ENCODE data around the gene LMTK2. TPM values are rescaled to one million over a fixed set of nuclear protein-coding genes. Genes with fewer than 3 reads are reported as not detected.
A peak's percentile ranks its signal among the peaks of the same experiment; 100 is the strongest.

LMTK2 gene
- total RNA-seq, 1 donor from 2014 or later = 10.2 TPM

DNA sequence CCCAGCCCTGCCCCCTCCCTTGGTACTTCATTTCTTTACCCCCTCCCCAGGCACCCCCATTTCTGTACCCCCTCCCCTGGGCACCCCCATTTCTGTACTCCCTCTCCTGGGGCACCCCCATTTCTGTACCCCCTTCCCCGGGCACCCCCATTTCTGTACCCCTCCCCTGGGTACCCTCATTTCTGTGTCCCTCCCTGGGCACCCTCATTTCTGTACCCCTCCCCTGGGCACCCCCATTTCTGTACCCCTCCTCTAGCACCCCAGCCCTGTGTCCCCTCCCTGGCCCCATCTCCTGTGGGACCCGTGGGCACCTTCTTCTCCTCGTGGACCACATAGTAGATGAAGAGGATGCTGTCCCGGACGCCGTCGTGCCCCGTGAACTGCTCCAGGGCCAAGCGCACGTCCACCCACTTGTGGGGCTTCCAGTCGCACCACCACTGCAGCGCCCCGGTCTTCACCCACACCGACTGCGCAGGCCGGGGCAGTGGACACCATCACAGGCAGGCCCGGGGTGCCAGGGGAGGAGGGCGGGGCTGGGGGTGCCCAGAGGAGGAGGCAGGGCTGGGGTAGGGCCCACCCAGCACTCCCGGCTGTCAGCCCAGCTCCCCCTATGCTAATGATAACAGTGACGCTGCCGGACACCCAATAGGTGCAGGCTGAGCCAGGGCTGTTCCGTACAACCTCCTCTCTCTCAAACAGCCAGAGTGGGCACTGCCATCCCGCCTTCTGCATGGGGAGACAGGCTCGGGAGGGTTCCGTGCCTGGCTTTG lies 125.0 kb downstream of the LMTK2 start:
- no peak for DNase-seq (ENCODE audit: low spot score)

DNA sequence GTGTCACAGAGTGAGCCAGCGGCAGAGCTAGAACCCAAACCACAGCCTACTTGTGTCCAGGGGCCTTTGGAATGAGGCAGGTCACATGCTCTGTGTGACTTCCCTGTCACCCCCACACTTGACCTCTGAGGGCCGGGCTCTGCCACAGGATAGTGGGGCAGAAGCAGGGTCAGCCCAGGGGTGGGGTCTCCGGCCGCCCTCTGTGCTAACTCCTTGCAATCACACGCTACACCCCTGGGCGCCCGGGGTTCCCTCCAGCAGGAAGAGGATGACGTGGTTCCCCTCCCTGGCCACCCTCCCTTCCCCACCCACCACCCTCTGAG lies 125.6 kb downstream of the LMTK2 start:
- no peak for DNase-seq (ENCODE audit: low spot score)

DNA sequence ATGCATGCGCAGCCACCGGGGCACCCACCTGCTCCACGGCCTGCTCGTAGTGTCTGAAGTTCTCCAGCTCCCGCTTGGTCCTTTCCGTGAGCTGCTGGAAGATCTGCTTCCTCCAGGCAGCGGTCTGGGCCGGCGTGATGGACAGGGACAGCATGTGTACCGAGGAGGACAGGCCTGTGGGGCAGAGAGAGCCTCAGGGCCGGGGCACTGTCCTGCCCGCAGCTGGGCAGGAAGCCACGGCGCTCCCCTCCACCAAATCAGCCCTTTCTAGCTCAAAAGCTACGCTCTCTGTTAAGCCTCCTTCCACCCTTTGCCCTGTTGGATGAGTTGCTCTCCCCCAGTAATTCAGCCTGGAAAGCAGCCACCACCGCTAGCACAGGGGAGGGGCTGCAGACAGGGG lies 126.1 kb downstream of the LMTK2 start:
- no peak for DNase-seq (ENCODE audit: low spot score)

DNA sequence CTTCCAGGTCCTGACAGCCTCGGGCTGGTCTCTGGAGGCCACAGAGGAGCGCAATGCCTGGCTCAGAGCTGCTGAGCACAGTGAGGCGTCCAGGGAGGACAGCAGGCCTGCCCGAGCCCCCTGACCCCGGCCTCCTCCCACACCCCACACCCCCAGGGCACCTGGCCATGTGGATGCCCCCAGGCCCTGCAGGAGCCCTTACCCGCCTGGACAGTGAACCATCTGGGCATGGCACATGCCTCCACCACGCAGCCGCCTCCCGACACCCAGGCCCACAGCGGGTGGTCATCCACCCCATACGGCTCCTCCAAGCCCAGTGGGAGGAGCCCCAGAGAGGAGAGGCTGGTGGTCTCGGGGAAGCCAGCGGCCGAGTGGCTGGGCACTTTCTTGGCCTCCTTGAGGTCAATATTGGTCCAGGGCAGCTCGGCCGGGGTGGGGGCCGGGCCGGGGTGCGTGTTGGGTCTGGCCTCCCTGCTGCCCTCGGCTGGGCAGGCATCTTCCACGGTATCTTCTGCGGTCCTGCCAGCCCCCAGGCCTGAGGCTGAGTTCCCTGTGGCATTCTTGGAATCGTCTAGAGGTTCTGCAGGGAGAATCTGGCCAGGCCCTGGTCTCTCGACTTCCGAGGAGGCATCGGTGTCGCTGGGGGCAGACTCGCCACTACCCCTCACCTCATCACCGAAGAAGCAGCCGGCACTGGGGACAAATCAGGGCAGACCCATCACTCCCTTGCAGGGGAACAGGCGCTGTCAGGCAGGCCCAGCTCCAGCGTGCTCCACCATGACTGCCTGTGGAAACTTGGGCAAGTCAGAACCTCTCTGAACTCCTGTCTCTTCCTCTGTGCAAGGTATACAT lies 126.8 kb downstream of the LMTK2 start:
- no peak for DNase-seq (ENCODE audit: low spot score)

DNA sequence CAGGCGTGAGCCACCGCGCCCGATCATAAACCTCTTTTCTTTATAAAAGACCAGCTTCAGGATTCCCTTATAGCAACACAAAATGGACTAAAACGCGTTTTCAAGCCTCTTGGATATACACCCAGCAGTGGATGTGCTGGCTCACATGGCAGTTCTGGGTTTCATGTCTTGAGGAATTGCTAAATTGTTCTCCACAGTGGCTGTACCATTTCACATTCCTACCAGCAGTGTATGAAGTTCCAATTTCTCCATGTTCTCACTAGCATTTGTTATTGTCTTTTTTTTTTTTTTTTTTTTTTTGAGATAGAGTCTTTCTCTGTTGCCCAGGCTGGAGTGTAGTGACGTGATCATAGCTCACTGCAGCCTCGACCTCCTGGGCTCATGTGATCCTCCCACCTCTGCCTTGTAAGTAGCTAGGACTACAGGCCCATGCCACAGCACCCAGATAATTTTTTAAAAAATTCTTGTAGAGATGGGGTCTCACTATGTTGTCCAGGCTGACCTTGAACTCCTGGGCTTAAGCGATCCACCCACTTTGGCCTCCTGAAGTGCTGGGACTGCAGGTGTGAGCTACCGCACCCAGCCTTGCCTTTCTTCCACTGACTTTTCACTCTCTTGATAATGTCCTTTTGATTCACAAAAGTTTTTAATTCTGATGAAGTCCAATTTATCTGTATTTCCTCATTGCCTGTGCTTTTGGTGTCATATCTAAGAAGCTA lies 127.9 kb downstream of the LMTK2 start:
- no peak for DNase-seq (ENCODE audit: low spot score)

DNA sequence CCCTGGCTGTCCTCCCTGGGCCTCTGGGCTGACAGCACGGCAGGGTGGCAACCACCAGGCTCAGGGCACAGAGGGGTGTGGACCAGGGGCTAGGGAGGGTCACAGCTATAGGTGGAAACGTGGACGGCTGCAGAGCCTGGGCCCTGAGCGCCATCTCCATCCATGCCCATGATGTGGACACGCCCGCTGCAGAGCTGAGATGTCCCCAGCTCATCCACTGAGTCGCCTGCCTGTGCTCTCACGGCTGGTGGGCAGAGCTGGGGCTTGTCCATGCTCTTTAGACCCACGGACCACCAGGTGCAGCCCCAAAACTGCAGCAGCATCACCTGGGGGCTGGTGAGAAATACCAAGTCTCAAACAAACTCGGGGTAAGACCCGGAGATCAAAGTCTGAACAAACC lies 129.2 kb downstream of the LMTK2 start:
- no peak for DNase-seq (ENCODE audit: low spot score)

DNA sequence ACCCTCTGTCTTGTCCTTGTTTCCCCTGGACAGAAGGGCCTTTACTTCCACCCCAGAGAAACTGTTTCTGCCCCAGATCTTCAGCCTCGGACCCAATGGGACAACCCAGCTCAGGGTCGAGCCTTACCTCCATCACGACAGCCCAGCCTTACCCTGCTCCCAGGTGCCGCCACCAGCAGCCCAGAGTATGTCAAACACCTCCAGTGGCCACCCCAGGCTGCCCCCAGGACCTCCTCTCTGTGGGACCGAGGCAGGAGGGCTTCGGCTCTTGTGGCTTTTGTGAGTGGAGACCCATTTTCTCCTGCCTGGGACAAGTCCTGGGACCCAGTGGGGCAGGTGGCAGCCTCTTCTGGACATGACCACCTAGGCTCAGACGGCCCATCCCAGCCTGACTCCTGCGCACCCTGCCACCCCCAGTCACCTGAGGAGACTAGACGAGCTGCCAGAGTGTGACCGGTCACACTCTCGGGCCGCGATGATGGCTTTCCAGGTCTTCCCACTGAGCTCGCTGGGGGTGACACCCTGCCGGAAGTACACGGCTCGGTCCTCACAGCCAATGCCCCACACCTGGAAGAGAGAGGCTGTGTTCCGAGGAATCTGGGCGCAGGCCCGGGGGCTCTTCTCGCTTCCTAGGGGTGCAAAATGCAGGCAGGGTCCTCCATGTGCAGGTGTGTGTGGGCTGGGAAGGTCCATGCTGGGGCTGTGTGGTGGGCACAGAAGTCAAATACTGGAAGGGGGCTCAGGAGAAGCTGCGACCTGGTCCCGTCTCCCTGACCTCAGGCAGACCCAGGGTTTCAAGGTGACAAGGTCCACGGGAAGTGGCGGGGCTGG lies 129.9 kb downstream of the LMTK2 start:
- no peak for DNase-seq (ENCODE audit: low spot score)

DNA sequence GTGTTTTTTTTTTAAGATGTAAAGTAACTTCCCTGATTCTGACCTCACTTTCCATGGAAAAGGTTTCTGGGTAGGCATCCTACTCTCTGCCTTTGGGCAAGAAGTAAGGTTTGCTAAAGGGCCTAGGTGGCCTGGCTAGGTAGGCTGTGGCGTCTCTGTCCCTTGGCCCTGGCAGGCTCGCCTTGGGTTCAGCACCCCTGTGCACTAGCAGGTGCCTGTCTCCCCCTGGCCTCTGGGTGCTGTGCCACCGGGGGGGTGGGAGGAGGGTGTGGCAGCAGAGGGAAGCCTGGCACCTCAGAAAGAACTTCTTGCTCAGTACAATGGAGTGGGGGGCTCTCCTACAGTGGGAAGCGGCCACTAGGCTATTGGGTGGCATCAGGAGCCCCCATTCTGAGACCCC lies 131.4 kb downstream of the LMTK2 start:
- DNase-seq (ENCODE audit: low spot score) = no peak

DNA sequence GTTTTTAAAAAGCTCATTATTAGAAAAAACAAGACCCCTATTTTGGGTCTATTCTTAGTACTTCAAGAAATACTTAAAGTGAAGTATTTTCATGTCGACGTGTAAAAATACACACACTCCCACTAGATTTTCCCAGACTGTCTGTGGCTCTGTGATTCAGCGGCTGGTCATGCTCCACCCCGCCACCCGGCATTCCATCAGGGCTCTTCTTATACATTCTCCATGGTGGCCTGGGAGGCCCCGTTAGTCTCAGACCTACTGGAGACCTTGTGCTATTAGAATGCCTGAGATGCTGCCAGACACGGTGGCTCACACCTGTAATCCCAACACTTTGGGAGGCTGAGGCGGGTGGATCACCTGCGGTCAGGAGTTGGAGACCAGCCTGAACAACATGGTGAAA lies 132.3 kb downstream of the LMTK2 start:
- no peak for DNase-seq (ENCODE audit: low spot score)

DNA sequence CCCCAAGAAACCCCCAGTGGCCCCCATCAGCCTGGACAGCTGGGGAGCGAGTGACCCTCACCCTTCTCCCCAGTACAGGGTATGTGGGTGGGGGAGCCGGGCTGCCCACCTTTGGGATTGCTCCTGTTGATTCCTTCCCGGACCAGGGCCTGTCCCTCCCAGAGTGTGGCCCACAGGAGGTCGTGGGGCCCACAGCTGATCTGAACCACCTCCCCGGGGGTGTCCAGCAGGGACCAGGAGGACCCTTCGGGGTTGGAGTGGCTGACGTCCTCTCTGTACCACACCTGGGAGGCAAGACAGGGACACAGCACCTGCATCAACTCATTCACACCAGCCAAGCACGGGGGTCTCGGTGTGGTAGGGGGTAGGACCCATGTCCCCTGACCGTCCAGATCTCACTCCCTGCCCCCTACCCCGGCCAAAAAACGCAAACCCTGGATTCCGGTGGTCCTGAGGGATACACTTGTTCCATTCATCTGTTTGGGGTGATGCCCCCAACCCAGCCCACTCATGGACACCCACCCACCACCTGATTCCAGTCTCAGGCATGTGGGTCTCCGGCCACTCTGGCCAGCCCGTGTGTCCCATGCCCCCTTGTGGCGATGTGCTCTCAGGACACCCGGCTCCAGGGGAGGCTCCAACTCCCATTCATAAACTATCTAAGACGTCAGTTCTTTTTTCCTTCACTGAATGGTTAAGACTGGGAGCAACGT lies 134.5 kb downstream of the LMTK2 start:
- no peak for DNase-seq (ENCODE audit: low spot score)

DNA sequence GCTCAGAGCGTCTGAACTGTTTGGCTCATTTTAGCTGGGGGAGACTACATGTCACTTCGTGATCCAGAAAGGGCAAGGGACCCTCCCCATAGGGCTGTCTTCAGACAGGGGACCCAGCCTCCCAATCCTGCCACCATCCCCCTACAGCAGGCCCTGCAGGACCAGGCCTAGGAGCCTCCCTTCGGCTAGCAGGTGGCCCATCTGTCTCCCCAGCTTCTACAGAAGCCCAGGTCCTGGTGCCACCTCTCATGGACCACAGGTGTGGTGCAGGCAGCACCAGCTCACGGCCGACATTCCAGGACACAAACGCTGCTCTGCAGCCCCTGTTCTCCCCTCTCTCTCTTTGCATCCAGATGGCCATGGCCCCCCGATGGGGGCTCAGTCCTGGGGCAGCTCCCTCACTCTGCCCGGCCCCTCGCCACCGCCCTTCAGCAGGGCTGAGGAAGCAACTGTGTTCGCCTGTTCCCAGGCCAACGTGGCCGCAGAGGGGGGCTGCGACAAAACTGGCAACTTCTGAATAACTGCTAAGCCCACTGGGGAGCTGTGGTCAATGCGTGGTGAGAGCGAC lies 135.1 kb downstream of the LMTK2 start:
- DNase-seq (ENCODE audit: low spot score) = no peak

DNA sequence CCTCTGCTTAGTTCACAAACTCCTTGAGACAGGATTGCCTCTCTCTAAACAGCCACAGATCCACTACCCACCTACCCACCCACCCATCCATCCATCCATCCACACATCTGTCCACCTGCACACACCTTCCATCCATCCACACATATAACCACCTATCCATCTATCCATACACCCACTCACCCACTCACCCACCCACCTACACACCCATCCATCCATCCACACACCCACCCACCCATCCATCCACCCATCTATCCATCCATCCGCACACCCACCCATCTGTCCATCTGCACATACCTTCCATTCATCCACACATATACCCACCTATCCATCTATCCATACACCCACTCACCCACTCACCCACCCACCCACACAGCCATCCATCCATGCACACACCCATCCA lies 135.7 kb downstream of the LMTK2 start:
- no peak for DNase-seq (ENCODE audit: low spot score)

DNA sequence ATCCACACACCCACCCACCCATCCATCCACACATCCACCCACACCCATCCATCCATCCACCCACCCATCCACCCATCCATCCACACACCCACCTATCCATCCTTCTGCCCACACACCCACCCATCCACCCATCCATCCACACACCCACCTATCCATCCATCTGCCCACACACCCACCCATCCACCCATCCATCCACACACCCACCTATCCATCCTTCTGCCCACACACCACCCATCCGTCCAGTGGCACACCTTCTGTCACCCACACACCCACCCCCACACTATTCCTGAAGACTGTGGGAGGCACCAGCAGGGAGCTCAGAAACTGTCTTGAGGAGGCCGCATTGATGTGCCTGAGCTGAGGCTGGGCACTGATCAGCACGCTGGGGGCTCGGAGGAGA lies 136.3 kb downstream of the LMTK2 start:
- no peak for DNase-seq (ENCODE audit: low spot score)

DNA sequence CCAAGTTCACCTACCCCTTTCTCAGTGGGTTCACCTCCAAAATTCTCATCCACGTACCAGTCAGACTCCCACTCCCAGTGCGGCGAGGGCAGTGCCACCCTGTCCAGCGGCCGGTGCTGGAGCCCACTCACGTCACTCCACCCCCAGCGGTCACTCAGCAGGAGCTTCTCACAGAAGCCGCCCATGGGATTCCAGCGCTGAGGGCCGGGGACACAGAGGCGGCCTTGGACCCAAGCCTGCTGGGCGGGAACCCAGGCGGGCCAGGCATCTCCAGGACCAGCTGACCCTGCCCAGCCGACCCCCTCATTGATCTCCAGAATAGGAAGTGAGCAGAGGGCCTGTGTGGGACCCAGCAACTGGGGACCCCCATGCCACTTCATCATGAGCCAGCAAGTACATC lies 138.2 kb downstream of the LMTK2 start:
- DNase-seq (ENCODE audit: low spot score) = no peak

DNA sequence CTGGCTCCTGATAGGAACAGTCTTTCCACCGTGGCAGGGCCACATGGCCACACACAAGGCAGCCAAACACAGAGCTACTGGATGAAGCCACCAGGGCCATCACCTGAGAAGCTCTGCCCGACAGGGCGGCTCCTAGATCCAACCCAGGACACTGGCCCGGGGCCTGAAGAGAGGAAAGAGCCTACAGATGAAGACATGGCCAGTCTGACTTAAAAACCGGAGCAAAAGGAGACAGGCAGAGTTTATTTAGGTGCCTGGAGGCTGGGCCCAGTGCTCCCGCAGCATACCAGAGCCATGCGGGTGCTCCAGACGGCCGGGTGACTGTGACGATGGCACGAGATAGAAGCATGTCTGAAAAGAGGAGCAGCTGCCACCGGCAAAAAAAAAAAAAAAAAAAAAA lies 141.5 kb downstream of the LMTK2 start:
- no peak for DNase-seq (ENCODE audit: low spot score)

DNA sequence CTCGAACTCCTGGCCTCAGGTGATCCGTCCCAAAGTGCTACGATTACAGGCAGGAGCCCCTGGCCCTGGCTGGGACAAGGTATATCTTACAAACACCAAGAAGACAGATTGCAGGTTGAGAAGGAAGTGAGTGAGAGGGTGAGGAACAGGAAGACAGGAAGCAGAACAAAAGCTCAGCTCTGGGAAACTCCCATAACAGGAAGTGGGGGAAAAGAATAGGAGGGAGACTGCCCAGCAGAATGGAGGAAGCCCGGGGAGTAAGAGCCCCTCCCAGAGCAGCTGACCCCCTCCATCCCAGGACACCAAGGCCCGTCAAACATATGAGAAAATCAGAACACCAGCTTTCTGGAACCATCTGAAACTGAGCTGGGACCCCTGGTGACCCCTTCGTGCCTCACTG lies 142.4 kb downstream of the LMTK2 start:
- no peak for DNase-seq (ENCODE audit: low spot score)

DNA sequence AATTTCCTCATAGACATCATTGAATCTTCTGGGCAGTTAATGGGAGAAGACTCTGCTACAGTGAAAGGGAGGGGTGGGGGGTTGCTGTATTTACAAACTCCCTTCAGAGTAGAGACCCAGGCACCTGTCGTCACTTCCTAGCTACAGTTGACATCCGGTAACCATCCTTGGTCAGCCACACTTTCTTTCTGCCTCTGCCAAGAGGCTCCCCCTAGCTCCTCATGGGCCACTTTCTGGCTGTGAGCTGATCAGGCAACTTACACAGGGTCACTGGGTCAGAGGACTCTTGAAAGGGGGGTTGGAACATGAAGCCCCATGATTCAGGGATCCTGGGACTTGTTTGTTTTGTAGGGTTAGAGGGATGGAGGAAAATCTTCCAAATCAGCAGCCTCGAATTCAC lies 144.1 kb downstream of the LMTK2 start:
- DNase-seq (ENCODE audit: low spot score) = no peak

DNA sequence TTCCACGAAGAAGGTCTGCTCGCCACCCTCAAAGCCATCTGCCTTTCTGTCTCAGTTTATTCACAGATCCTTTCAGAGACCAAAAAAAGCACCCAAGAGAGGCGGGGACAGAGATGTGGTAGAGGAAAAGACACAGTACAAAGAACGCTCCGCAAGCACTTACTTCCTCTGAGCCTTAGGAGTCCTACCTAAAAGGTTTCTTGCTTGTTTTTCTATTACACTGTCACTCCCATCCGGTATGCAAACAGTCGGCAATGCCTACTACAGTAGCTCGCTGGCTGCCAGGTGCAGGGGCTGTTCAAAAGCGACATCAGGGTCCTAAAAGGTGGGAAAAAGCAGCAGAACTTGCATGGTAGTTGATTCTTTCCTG lies 144.6 kb downstream of the LMTK2 start:
- DNase-seq (ENCODE audit: low spot score) = no peak

DNA sequence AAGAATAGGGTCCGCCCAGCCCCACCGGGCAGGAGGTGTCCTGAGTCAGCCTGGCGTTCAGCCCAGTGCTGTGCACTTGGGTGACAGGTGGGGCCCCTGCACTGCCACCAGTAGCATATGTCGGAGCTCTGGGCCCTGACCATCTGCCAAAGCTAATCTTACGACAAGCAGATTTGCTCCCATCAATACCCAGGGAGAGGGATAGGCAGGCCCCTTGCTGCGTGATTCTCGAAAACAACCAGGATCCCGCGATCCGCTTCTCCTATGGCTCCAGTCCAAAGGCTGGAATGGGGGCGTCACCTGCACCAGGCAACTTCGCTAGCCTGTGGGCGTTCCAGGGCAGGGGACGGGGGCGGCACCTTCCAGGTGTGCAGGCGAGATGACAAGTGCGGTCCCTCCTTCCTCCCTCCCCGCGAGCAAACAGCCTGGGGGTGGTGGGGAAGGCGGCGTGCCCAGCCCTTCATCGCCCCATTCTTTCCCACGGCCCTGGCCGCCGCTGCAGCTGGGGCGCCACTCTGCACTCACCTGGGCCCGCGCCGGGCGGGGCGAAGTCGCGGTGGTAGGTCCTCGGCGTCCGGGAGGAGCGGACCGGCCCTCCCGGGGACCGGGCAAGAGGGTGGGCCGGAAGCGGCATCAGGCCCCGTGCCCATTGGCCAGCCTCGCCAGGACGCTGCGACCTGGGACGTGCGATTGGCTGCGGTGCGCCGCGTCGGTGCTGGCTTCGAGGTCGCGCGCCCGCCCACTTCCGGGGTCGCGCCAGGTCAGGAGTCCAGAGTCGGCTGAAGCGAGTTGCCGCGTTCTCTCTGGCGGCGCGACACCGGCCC lies 145.2 kb downstream of the LMTK2 start, which contains the start of gene TECPR1:
Gene TECPR1 (minus strand): TSS at position 632 of the 824 bp plus-strand sequence. CDS start 6,086 bp downstream, outside the sequence.
- peak; percentile 100 for DNase-seq (ENCODE audit: low spot score)
